IMR-90 (cell line): ENCODE results near the gene DMRT3. TPM values are rescaled to one million over a fixed set of nuclear protein-coding genes. Genes with fewer than 3 reads are reported as not detected.

Experiments
- ATAC-seq: fragments of 200-7000 bp; cut with Tn5 transposase; 2 replicates; pipeline ENCODE4 v1.9.1; 2020; ENCODE audit warnings: low read depth, mild to moderate bottlenecking, moderate library complexity
- BruUV-seq: library from RNA; stranded (reverse); fragments of 400-500 nt; replicated peaks from 2 replicates; lab custom pipeline; 2021; lab: Mats Ljungman, UMichigan
- CTCF ChIA-PET: fragments of 300-600 bp; formaldehyde crosslinking; extraction: SDS; loops from one replicate; lab custom pipeline; 2021; ENCODE audit warnings: antibody characterized with exemption; lab: Yijun Ruan, JAX
- POLR2A ChIA-PET: fragments of 300-600 bp; sonication (Branson Sonifier 250); formaldehyde crosslinking; loops from one replicate; lab custom pipeline; 2022; ENCODE audit warnings: antibody characterized with exemption; ENCODE audit not compliant: unreplicated experiment; lab: Charles Lee
- DNase-seq: peaks from one replicate; pipeline ENCODE4 v3.0.0; 2013
- H2AFZ ChIP-seq: replicated peaks from 2 replicates; pipeline ENCODE3; 2013; ENCODE audit warnings: low read length, mild to moderate bottlenecking; ENCODE audit not compliant: poor library complexity
- H2AK5ac ChIP-seq: 2 replicates; pipeline ENCODE4 v1.6.1; 2013; ENCODE audit warnings: low read depth, low read length, inconsistent platforms
- H2AK9ac ChIP-seq: replicated peaks from 2 replicates; pipeline ENCODE3; 2013; ENCODE audit warnings: mild to moderate bottlenecking, low read depth, low read length, moderate library complexity; ENCODE audit not compliant: poor library complexity
- H2BK120ac ChIP-seq: 2 replicates; pipeline ENCODE4 v1.6.1; 2013; ENCODE audit warnings: low read depth, low read length, inconsistent platforms
- H2BK15ac ChIP-seq: 3 replicates; pipeline ENCODE4 v1.6.1; 2013; ENCODE audit warnings: low read depth, low read length, inconsistent platforms
- H2BK20ac ChIP-seq: 2 replicates; pipeline ENCODE4 v1.6.1; 2013; ENCODE audit warnings: low read depth, mild to moderate bottlenecking, inconsistent platforms, low read length, moderate library complexity
- H2BK5ac ChIP-seq: 2 replicates; pipeline ENCODE4 v1.6.1; 2013; ENCODE audit warnings: mild to moderate bottlenecking, low read depth, low read length, inconsistent platforms; ENCODE audit not compliant: poor library complexity, severe bottlenecking
- H3K14ac ChIP-seq: replicated peaks from 2 replicates; pipeline ENCODE4 v1.6.1; 2013; ENCODE audit warnings: low read depth, low read length, inconsistent platforms
- H3K18ac ChIP-seq: 2 replicates; pipeline ENCODE4 v1.6.1; 2013; ENCODE audit warnings: low read depth, low read length, control low read depth
- H3K23ac ChIP-seq: 2 replicates; pipeline ENCODE4 v1.6.1; 2013; ENCODE audit warnings: low read depth, low read length, inconsistent platforms
- H3K27ac ChIP-seq: 2 replicates; pipeline ENCODE4 v1.5.1; 2013; ENCODE audit warnings: mild to moderate bottlenecking, control low read depth, low read length; ENCODE audit not compliant: insufficient read depth
- H3K27me3 ChIP-seq: 2 replicates; pipeline ENCODE4 v1.6.1; 2013; ENCODE audit warnings: low read length; ENCODE audit not compliant: control insufficient read depth, insufficient read depth
- H3K36me3 ChIP-seq: 2 replicates; pipeline ENCODE4 v1.6.1; 2013; ENCODE audit warnings: low read length, mixed read lengths; ENCODE audit not compliant: control insufficient read depth, insufficient read depth
- H3K4ac ChIP-seq: 2 replicates; pipeline ENCODE4 v1.6.1; 2013; ENCODE audit warnings: low read depth, low read length, inconsistent platforms
- H3K4me1 ChIP-seq: 2 replicates; pipeline ENCODE4 v1.6.1; 2013; ENCODE audit warnings: low read length, mixed read lengths; ENCODE audit not compliant: control insufficient read depth, insufficient read depth
- H3K4me2 ChIP-seq: 2 replicates; pipeline ENCODE4 v1.6.1; 2013; ENCODE audit warnings: low read depth, mild to moderate bottlenecking, control low read depth, low read length, moderate library complexity
- H3K4me3 ChIP-seq: 2 replicates; pipeline ENCODE4 v1.5.1; 2013; ENCODE audit warnings: low read depth, mild to moderate bottlenecking, control low read depth, low read length, moderate library complexity; ENCODE audit not compliant: insufficient read depth
- H3K56ac ChIP-seq: 2 replicates; pipeline ENCODE4 v1.6.1; 2013; ENCODE audit warnings: low read length, inconsistent platforms; ENCODE audit not compliant: insufficient read depth; ENCODE audit errors: extremely low read depth
- H3K79me1 ChIP-seq, 2 experiments: 2 replicates each; pipeline ENCODE4 v1.6.1; 2013; ENCODE audit warnings: low read length in 2 of 2, inconsistent platforms in 1 of 2, low read depth in 1 of 2
- H3K9ac ChIP-seq: 2 replicates; pipeline ENCODE4 v1.6.1; 2013; ENCODE audit warnings: low read depth, low read length, control low read depth
- H3K9me1 ChIP-seq: 2 replicates; pipeline ENCODE4 v1.6.1; 2013; ENCODE audit warnings: low read length, inconsistent platforms; ENCODE audit not compliant: insufficient read depth
- H3K9me3 ChIP-seq: 2 replicates; pipeline ENCODE4 v1.6.1; 2013; ENCODE audit warnings: low read length; ENCODE audit not compliant: control insufficient read depth, insufficient read depth
- H4K20me1 ChIP-seq: 2 replicates; pipeline ENCODE4 v1.6.1; 2013; ENCODE audit warnings: low read length, inconsistent platforms; ENCODE audit not compliant: insufficient read depth
- H4K5ac ChIP-seq: 2 replicates; pipeline ENCODE4 v1.6.1; 2013; ENCODE audit warnings: mild to moderate bottlenecking, low read depth, low read length, control low read depth
- H4K8ac ChIP-seq, 2 experiments: 2 replicates each; pipeline ENCODE4 v1.6.1; 2013; ENCODE audit warnings: low read depth in 2 of 2, low read length in 2 of 2, control low read depth in 1 of 2, inconsistent platforms in 1 of 2
- H4K91ac ChIP-seq: 2 replicates; pipeline ENCODE4 v1.6.1; 2013; ENCODE audit warnings: low read depth, low read length, inconsistent platforms; ENCODE audit not compliant: insufficient read depth
- CEBPB ChIP-seq: IDR thresholded peaks from 2 replicates; pipeline ENCODE4 v1.6.1; 2012; ENCODE audit warnings: low read depth, low read length, improper control_type of control experiment
- SMC3 ChIP-seq: fragments of 150-350 bp; IDR thresholded peaks from 2 replicates; pipeline ENCODE4 v1.6.1; 2016; ENCODE audit warnings: low read depth, mild to moderate bottlenecking, antibody characterized with exemption, low read length, moderate library complexity
- WGBS, 2 experiments: methylation state at CpG; one replicate each; pipeline versions ENCODE4 v1.1.5 to v1.1.7; 2013; ENCODE audit warnings: missing lambda C conversion rate in 2 of 2; ENCODE audit not compliant: insufficient read length in 1 of 2; ENCODE audit errors: extremely low coverage in 2 of 2; 5-methylcytosine and 5-hydroxymethylcytosine counted together
- dilution Hi-C: fragments of 300-500 bp; cut with HindIII; formaldehyde crosslinking; loops from one replicate; pipeline ENCODE4 v1.14.3; 2018; ENCODE audit warnings: low sequenced_read_pairs; ENCODE audit not compliant: unreplicated experiment
- in situ Hi-C: fragments of 300-500 bp; cut with MboI; formaldehyde crosslinking; loops from 3 replicates; pipeline ENCODE4 v1.14.3; 2019; ENCODE audit warnings: low sequenced_read_pairs, inconsistent platforms, mixed read lengths
- intact Hi-C: fragments of 100-400 bp; cut with micrococcal nuclease; formaldehyde crosslinking; loops from 2 replicates; pipeline ENCODE4 v1.10.0; 2022
- polyA plus RNA-seq, 3 experiments: library from polyadenylated mRNA; depleted of rRNA; stranded (reverse); fragments of >200 nt; gene quantifications; 2 replicates each; pipeline ENCODE4 v1.2.3, GENCODE V29; 2012; ENCODE audit warnings: low replicate concordance in 1 of 3
- total RNA-seq: library from RNA; depleted of rRNA; stranded (reverse); fragments of >200 nt; gene quantifications from 2 replicates; pipeline ENCODE4 v1.2.3, GENCODE V29; 2012

The DMRT3 gene
- total and polyA plus RNA-seq, 2 of the 4 experiments (the other 2 are of a cell fraction): not detected

DNA sequence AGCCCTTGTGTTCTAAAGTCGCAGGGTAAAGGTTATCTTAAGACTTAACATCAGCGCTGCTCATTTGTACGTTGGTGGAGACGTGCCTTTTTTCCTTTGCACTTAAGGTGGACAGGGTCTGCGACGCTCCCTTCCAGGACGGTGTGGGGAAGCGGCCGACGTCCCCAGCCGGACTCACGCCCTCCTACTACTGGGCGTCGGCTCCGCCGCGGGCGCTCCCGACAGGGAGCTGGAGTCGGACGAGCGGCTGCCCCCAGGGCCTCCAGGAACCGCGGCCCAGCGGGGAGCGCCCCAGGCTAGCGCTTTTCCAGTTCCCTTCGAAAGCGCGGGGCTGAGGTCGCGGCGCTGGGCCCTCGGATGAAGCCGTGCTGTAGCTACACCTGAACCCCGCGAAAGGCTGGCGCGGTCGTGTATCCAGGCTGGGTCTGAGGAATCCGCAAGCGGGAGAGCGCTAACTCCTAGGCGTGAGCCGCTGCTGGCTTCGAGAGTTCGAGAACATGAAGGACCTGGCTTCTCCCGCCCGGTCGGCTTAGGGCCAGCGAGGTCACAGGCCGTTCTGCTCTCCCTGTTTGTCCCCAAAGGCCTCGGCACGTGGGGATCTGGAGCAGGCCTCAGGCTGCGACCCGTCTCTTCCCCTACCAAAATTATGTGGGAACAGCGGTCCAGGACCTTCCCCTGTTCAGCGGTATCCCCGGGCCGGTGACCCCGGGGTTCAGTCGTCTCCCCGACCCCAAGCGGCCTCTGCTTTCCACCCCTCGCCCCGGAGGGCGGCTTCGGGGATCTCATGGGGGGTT lies 3.8 kb upstream of the DMRT3 start (continued):
- TF ChIP-seq CEBPB: no peak

- no peak overlapping the region for H3K4ac ChIP-seq
- no peak overlapping the region for H3K23ac ChIP-seq
- no peak overlapping the region for H2AFZ ChIP-seq
- no peak overlapping the region for H2BK5ac ChIP-seq
- no peak overlapping the region for H2BK120ac ChIP-seq
- no TSS peak for BruUV-seq
- peaks cover 89% of the 10 kb centered on the region for H3K27me3 ChIP-seq
- no peak overlapping the region for H2BK15ac ChIP-seq
- POLR2A ChIA-PET: no interaction called here
- no peaks in the 10 kb centered on the region for H3K79me1 ChIP-seq
- no CpG with 5 or more reads among the region's 17 CpGs for WGBS, 2 experiments
- no peak for DNase-seq
- no peak overlapping the region for H3K4me2 ChIP-seq
- no peak overlapping the region for H2AK5ac ChIP-seq
- no peak overlapping the region for H2AK9ac ChIP-seq
- no peak overlapping the region for H3K4me3 ChIP-seq
- no peaks in the 10 kb centered on the region for H3K36me3 ChIP-seq
- no peaks in the 10 kb centered on the region for H4K20me1 ChIP-seq
- CTCF ChIA-PET: no interaction called here
- intact Hi-C loops (no loop called here), dilution Hi-C loops (no loop called here), in situ Hi-C loops (no loop called here)
- H4K8ac ChIP-seq: no peak overlapping the region
- H3K4me1 ChIP-seq: no peaks in the 10 kb centered on the region
- H4K91ac ChIP-seq: no peak overlapping the region
- H3K27ac ChIP-seq: no peak overlapping the region
- no peak overlapping the region for H3K56ac ChIP-seq
- H3K9ac ChIP-seq: no peak overlapping the region
- H3K9me1 ChIP-seq: no peaks in the 10 kb centered on the region
- no peak overlapping the region for H2BK20ac ChIP-seq
- no peak for TF ChIP-seq SMC3
- H4K5ac ChIP-seq: no peak overlapping the region
- H3K18ac ChIP-seq: no peak overlapping the region
- peaks cover 20% of the 10 kb centered on the region; the same call in 1 of the 2 replicates for H3K9me3 ChIP-seq
- no peak for ATAC-seq
- no peak overlapping the region for H3K14ac ChIP-seq
Measured at GRCh38 chr9:973295-973834, 3.1 kb upstream of the DMRT3 start.
